Measurements from ENCODE around the gene CYP39A1. TPM values are rescaled to one million over a fixed set of nuclear protein-coding genes. Genes with fewer than 3 reads are reported as not detected.

Gene CYP39A1
- total RNA-seq, 1 donor from 2014 or later: 5.4 TPM

GRCh38 chr6:46575530-46575929 lies 77.1 kb downstream of the CYP39A1 start:
- Histone ChIP-seq H3K9me3 (no peaks in the 10 kb centered on the region), H3K4me1 (no peaks in the 10 kb centered on the region), H3K36me3 (no peaks in the 10 kb centered on the region), H3K27ac (no peak overlapping the region), H3K27me3 (no peaks in the 10 kb centered on the region), H3K4me3 (no peak overlapping the region)
- no peak for DNase-seq (ENCODE audit: extremely low spot score in 2 of 2)
- intact Hi-C loops (cut with DNase I): no loop called here
- TF ChIP-seq POLR2AphosphoS5 (IDR thresholded peaks at IDR 0.05; ENCODE audit: insufficient read depth in 1 of 2, low read depth in 1 of 2) (no peak), POLR2A (IDR thresholded peaks at IDR 0.05) (no peak)

GRCh38 chr6:46573140-46573539 lies 79.5 kb downstream of the CYP39A1 start:
- no peak for DNase-seq (ENCODE audit: extremely low spot score in 2 of 2)
- Histone ChIP-seq H3K4me3 (no peak overlapping the region), H3K9me3 (no peaks in the 10 kb centered on the region), H3K27me3 (no peaks in the 10 kb centered on the region), H3K36me3 (no peaks in the 10 kb centered on the region), H3K4me1 (no peaks in the 10 kb centered on the region), H3K27ac (no peak overlapping the region)
- no peak for TF ChIP-seq POLR2AphosphoS5 (IDR thresholded peaks at IDR 0.05; ENCODE audit: insufficient read depth in 1 of 2, low read depth in 1 of 2)
- no peak for TF ChIP-seq POLR2A (IDR thresholded peaks at IDR 0.05)
- TF ChIP-seq CTCF (IDR thresholded peaks at IDR 0.05): no peak
- intact Hi-C loops (cut with DNase I): no loop called here

- no peaks in the 10 kb centered on the region for H3K4me1 ChIP-seq
- H3K4me3 ChIP-seq: no peak overlapping the region
- DNase-seq (ENCODE audit: extremely low spot score in 2 of 2): no peak
- TF ChIP-seq POLR2AphosphoS5 (IDR thresholded peaks at IDR 0.05; ENCODE audit: insufficient read depth in 1 of 2, low read depth in 1 of 2) (no peak), CTCF (IDR thresholded peaks at IDR 0.05) (no peak), POLR2A (IDR thresholded peaks at IDR 0.05) (no peak)
- H3K9me3 ChIP-seq: no peaks in the 10 kb centered on the region
- H3K27me3 ChIP-seq: no peaks in the 10 kb centered on the region
- H3K27ac ChIP-seq: no peak overlapping the region
- no peaks in the 10 kb centered on the region for H3K36me3 ChIP-seq
- intact Hi-C loops (cut with DNase I): no loop called here
Measured at GRCh38 chr6:46565531-46565930, 87.1 kb downstream of the CYP39A1 start.

- Histone ChIP-seq H3K27ac (no peak overlapping the region), H3K4me3 (no peak overlapping the region), H3K9me3 (no peaks in the 10 kb centered on the region), H3K36me3 (no peaks in the 10 kb centered on the region), H3K27me3 (no peaks in the 10 kb centered on the region), H3K4me1 (no peaks in the 10 kb centered on the region)
- intact Hi-C loops (cut with DNase I): no loop called here
- DNase-seq (ENCODE audit: extremely low spot score in 2 of 2): no peak
- no peak for TF ChIP-seq POLR2AphosphoS5 (IDR thresholded peaks at IDR 0.05; ENCODE audit: insufficient read depth in 1 of 2, low read depth in 1 of 2)
- no peak for TF ChIP-seq CTCF (IDR thresholded peaks at IDR 0.05)
- no peak for TF ChIP-seq POLR2A (IDR thresholded peaks at IDR 0.05)
Measured at GRCh38 chr6:46563924-46564323, 88.7 kb downstream of the CYP39A1 start.

GRCh38 chr6:46556053-46556452 lies 96.6 kb downstream of the CYP39A1 start:
- DNase-seq (ENCODE audit: extremely low spot score in 2 of 2): no peak
- Histone ChIP-seq H3K36me3 (no peaks in the 10 kb centered on the region), H3K4me1 (no peaks in the 10 kb centered on the region), H3K27me3 (no peaks in the 10 kb centered on the region), H3K9me3 (no peaks in the 10 kb centered on the region), H3K27ac (no peak overlapping the region), H3K4me3 (no peak overlapping the region)
- intact Hi-C loops (cut with DNase I): no loop called here
- TF ChIP-seq CTCF (IDR thresholded peaks at IDR 0.05) (no peak), POLR2A (IDR thresholded peaks at IDR 0.05) (no peak), POLR2AphosphoS5 (IDR thresholded peaks at IDR 0.05; ENCODE audit: insufficient read depth in 1 of 2, low read depth in 1 of 2) (no peak)

Data from vagina (tissue), 2 donors.